Fibroblast of pulmonary artery (primary cell): Measurements from ENCODE around the gene FNIP1.

Experiments used
- DNase-seq: peaks from one replicate; pipeline ENCODE4 v3.0.0-alpha.2; 2010; ENCODE audit warnings: low read depth
- H3K4me3 ChIP-seq: replicated peaks from 2 replicates; pipeline ENCODE4 v1.5.1; 2011; ENCODE audit warnings: low read depth, mild to moderate bottlenecking, control low read depth, low read length, moderate library complexity
- TF ChIP-seq, protein P1 (sequence below): IDR thresholded peaks from 2 replicates; pipeline ENCODE4 v1.5.1; 2011; ENCODE audit warnings: mild to moderate bottlenecking, control low read depth, low read length, inconsistent platforms; ENCODE audit errors: missing control alignments

Gene FNIP1

GRCh38 chr5:131751506-131751905 lies 45.3 kb downstream of the FNIP1 start:
- no peak overlapping the region for H3K4me3 ChIP-seq
- no peak for DNase-seq
- TF ChIP-seq, protein P1, sequence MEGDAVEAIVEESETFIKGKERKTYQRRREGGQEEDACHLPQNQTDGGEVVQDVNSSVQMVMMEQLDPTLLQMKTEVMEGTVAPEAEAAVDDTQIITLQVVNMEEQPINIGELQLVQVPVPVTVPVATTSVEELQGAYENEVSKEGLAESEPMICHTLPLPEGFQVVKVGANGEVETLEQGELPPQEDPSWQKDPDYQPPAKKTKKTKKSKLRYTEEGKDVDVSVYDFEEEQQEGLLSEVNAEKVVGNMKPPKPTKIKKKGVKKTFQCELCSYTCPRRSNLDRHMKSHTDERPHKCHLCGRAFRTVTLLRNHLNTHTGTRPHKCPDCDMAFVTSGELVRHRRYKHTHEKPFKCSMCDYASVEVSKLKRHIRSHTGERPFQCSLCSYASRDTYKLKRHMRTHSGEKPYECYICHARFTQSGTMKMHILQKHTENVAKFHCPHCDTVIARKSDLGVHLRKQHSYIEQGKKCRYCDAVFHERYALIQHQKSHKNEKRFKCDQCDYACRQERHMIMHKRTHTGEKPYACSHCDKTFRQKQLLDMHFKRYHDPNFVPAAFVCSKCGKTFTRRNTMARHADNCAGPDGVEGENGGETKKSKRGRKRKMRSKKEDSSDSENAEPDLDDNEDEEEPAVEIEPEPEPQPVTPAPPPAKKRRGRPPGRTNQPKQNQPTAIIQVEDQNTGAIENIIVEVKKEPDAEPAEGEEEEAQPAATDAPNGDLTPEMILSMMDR: no peak

GRCh38 chr5:131749723-131750470 lies 46.9 kb downstream of the FNIP1 start:
- TF ChIP-seq, protein P1: no peak
- DNase-seq: no peak
- H3K4me3 ChIP-seq: no peak overlapping the region

- TF ChIP-seq, protein P1: no peak
- DNase-seq: no peak
- H3K4me3 ChIP-seq: no peak overlapping the region
Measured at GRCh38 chr5:131749138-131749537, 47.7 kb downstream of the FNIP1 start.

- TF ChIP-seq, protein P1: no peak
- H3K4me3 ChIP-seq: no peak overlapping the region
- DNase-seq: peak; percentile 27
Measured at GRCh38 chr5:131747180-131748105, 49.4 kb downstream of the FNIP1 start.

- H3K4me3 ChIP-seq: no peak overlapping the region
- DNase-seq: no peak
- TF ChIP-seq, protein P1: no peak
Measured at GRCh38 chr5:131746423-131746822, 50.4 kb downstream of the FNIP1 start.

DNA sequence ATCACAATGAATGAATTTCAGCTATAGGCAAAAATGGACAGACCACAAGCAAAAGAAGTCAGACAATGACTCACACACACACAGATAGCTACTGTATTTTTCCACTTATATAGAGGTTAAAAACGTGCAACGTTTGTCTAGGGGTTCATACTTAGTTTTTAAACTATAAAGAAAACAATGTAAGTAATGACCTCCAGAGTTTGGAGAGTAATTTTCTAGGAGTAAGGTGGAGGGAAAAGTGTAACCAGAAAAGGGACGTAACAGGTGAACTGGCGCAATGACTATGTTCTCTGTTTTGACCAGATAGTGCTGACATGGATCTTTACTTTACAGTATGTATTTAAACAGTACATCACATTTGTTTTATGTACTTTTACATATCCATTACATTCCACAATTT lies 51.1 kb downstream of the FNIP1 start:
- TF ChIP-seq, protein P1: no peak
- no peak overlapping the region for H3K4me3 ChIP-seq
- no peak for DNase-seq
